HEK293 (cell line): ENCODE measurements around the gene PLCL1.

ENCODE experiments used
- HOXC10 ChIP-seq: sonication (generic); formaldehyde crosslinking; IDR thresholded peaks from 2 replicates; pipeline ENCODE4 v1.8.1; 2023; ENCODE audit warnings: mild to moderate bottlenecking, missing genetic modification reagents
- SP2 ChIP-seq: fragments of 450-650 bp; formaldehyde crosslinking; IDR thresholded peaks from 2 replicates; pipeline ENCODE4 v1.5.1; 2016; ENCODE audit warnings: missing biosample characterization, missing genetic modification characterization
- ZNF335 ChIP-seq: fragments of 450-650 bp; formaldehyde crosslinking; conservative IDR thresholded peaks from 2 replicates; pipeline ENCODE4 v1.5.1; 2016; ENCODE audit warnings: missing biosample characterization, missing genetic modification characterization
- ZNF354C ChIP-seq: fragments of 450-650 bp; formaldehyde crosslinking; IDR thresholded peaks from 2 replicates; pipeline ENCODE4 v1.5.1; 2016; ENCODE audit warnings: missing biosample characterization, missing genetic modification characterization, low read depth, borderline replicate concordance
- ZNF600 ChIP-seq: fragments of 450-650 bp; formaldehyde crosslinking; IDR thresholded peaks from 2 replicates; pipeline ENCODE4 v1.5.1; 2016; ENCODE audit warnings: missing biosample characterization, missing genetic modification characterization
- ZNF776 ChIP-seq: fragments of 450-650 bp; formaldehyde crosslinking; IDR thresholded peaks from 2 replicates; pipeline ENCODE4 v1.5.0; 2017; ENCODE audit warnings: missing biosample characterization, missing genetic modification characterization, borderline replicate concordance
- ZNF791 ChIP-seq: fragments of 450-650 bp; formaldehyde crosslinking; IDR thresholded peaks from 2 replicates; pipeline ENCODE4 v1.5.1; 2016; ENCODE audit warnings: missing biosample characterization, missing genetic modification characterization
- TF ChIP-seq, protein P1 (sequence below): IDR thresholded peaks from 2 replicates; pipeline ENCODE4 v1.6.1; 2011; ENCODE audit warnings: mild to moderate bottlenecking, low read depth, low read length, borderline replicate concordance
- TF ChIP-seq, protein P2 (sequence below): fragments of 450-650 bp; formaldehyde crosslinking; IDR thresholded peaks from 2 replicates; pipeline ENCODE4 v1.5.1; 2016; ENCODE audit warnings: missing biosample characterization, missing genetic modification characterization, low read depth
- TF ChIP-seq, protein P3 (sequence below): fragments of 450-650 bp; formaldehyde crosslinking; IDR thresholded peaks from 2 replicates; pipeline ENCODE4 v1.5.1; 2016; ENCODE audit warnings: missing biosample characterization, missing genetic modification characterization

DNA sequence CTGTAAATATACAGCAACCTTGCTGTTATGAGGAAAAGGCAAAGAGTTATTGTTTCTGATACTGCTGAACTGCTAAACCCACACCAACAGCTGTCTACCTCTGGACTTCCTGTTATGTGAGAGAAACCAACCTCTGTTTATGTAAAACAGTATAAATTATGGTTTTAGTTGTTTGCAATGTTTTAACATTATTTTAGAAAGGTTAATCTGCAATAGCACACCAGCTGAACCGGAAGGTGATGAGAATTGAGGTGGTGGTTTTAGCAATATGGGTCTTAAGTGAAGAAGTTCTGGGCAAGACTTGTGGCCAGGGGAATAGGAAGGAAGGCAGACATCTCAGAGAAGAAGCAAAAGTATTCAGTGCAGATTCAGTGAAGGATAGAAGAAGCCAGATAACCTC, 237.8 kb downstream of the PLCL1 start:
- TF ChIP-seq, protein P1, sequence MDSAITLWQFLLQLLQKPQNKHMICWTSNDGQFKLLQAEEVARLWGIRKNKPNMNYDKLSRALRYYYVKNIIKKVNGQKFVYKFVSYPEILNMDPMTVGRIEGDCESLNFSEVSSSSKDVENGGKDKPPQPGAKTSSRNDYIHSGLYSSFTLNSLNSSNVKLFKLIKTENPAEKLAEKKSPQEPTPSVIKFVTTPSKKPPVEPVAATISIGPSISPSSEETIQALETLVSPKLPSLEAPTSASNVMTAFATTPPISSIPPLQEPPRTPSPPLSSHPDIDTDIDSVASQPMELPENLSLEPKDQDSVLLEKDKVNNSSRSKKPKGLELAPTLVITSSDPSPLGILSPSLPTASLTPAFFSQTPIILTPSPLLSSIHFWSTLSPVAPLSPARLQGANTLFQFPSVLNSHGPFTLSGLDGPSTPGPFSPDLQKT, result no peak
- no peak for TF ChIP-seq ZNF335
- TF ChIP-seq, protein P2, sequence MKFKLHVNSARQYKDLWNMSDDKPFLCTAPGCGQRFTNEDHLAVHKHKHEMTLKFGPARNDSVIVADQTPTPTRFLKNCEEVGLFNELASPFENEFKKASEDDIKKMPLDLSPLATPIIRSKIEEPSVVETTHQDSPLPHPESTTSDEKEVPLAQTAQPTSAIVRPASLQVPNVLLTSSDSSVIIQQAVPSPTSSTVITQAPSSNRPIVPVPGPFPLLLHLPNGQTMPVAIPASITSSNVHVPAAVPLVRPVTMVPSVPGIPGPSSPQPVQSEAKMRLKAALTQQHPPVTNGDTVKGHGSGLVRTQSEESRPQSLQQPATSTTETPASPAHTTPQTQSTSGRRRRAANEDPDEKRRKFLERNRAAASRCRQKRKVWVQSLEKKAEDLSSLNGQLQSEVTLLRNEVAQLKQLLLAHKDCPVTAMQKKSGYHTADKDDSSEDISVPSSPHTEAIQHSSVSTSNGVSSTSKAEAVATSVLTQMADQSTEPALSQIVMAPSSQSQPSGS (tag by site-specific recombination), result no peak
- TF ChIP-seq HOXC10 (CRISPR knock-in tag), result no peak
- TF ChIP-seq ZNF354C (tag by site-specific recombination), result no peak
- no peak for TF ChIP-seq ZNF600 (tag by site-specific recombination)
- TF ChIP-seq, protein P3, sequence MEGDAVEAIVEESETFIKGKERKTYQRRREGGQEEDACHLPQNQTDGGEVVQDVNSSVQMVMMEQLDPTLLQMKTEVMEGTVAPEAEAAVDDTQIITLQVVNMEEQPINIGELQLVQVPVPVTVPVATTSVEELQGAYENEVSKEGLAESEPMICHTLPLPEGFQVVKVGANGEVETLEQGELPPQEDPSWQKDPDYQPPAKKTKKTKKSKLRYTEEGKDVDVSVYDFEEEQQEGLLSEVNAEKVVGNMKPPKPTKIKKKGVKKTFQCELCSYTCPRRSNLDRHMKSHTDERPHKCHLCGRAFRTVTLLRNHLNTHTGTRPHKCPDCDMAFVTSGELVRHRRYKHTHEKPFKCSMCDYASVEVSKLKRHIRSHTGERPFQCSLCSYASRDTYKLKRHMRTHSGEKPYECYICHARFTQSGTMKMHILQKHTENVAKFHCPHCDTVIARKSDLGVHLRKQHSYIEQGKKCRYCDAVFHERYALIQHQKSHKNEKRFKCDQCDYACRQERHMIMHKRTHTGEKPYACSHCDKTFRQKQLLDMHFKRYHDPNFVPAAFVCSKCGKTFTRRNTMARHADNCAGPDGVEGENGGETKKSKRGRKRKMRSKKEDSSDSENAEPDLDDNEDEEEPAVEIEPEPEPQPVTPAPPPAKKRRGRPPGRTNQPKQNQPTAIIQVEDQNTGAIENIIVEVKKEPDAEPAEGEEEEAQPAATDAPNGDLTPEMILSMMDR (tag by site-specific recombination), result no peak
- TF ChIP-seq SP2, result no peak
- no peak for TF ChIP-seq ZNF791
- TF ChIP-seq ZNF776, result no peak
